Choroid plexus epithelial cell (primary cell): Measurements from ENCODE around the gene ALDH3B2.

Experiments
- DNase-seq: peaks from one replicate; pipeline ENCODE4 v3.0.0-alpha.2; 2010; ENCODE audit warnings: low read depth
- H3K4me3 ChIP-seq: 2 replicates; pipeline ENCODE4 v1.5.1; 2011; ENCODE audit warnings: low read depth, mild to moderate bottlenecking, control low read depth, low read length, moderate library complexity
- TF ChIP-seq, protein P1 (sequence below): conservative IDR thresholded peaks from 2 replicates; pipeline ENCODE4 v1.5.1; 2011; ENCODE audit warnings: low read depth, mild to moderate bottlenecking, control low read depth, inconsistent platforms, low read length, moderate library complexity

Gene ALDH3B2

DNA sequence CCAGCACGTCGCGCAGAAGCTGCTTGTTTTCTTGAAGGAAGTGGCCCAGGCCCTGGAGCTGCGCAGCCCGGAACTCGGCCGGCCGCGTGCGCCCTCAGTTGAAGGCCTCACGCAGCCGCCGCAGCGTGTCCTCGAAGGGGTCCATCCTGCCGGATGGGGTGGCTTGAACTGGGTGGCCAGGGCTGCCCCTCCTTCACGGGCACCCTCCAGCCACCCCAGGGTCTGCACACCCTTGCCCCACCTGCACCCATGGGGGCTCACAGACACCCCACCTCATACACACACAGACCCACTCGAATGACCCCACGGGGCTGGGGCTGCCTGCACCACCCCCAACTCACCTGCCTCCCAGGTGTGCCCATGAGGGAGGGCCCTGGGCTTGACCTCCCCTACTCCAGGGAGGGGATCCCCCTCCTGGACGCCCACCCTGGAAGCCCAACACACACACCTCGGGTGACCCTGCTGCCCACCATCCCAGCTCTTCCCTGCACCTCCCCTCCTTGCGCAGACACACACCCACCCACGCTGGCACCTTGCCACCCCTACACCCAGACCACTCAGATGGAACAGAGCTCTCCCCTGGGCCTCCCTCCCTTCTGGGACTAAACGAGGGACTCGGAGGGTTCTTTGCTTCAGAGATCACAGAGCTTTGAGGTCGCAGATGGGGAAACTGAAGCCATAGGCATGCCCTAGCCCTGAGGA is 6.8 kb downstream of the ALDH3B2 start:
- H3K4me3 ChIP-seq = no peak overlapping the region
- no peak for DNase-seq
- TF ChIP-seq, protein P1, sequence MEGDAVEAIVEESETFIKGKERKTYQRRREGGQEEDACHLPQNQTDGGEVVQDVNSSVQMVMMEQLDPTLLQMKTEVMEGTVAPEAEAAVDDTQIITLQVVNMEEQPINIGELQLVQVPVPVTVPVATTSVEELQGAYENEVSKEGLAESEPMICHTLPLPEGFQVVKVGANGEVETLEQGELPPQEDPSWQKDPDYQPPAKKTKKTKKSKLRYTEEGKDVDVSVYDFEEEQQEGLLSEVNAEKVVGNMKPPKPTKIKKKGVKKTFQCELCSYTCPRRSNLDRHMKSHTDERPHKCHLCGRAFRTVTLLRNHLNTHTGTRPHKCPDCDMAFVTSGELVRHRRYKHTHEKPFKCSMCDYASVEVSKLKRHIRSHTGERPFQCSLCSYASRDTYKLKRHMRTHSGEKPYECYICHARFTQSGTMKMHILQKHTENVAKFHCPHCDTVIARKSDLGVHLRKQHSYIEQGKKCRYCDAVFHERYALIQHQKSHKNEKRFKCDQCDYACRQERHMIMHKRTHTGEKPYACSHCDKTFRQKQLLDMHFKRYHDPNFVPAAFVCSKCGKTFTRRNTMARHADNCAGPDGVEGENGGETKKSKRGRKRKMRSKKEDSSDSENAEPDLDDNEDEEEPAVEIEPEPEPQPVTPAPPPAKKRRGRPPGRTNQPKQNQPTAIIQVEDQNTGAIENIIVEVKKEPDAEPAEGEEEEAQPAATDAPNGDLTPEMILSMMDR = no peak

DNA sequence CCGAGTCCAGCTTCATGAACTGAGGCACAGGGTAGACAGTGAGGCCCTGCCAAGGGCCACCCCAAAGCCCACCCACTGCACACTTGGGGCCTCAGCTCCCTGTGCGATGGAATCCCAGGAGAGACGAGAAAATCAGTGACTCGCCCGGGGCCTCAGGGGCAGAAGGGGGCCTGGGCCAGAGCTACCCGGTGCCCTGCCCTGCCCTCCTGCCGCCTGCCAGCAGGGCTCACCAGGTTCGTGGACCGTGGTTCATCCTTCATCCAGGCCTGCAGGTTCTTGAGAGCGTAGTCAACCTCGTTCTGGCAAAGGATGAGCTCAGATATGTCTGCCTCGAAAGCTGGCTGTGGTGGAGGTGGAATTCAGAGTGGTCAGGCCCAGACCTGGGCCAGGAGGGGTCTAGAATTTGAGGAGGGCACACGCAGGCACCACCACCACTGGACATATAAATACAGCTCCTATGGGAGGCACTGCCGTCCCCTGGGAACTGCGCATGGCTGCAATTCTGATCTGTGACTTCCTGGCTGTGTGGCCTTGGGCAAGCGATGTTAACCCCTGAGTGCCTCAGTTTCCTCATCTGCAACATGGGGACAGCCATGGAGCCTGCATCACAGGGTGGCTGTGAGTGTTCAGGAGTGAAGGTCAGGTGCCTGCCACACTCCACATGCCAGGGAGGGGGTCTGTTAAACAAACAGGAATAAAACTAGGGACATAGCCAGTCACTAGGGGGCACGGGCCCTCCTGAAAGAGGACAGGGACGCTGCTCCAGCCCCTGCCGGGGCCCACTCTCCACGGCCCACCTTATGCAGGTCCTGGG is 7.5 kb downstream of the ALDH3B2 start:
- DNase-seq = no peak
- TF ChIP-seq, protein P1 = no peak
- no peak overlapping the region for H3K4me3 ChIP-seq

DNA sequence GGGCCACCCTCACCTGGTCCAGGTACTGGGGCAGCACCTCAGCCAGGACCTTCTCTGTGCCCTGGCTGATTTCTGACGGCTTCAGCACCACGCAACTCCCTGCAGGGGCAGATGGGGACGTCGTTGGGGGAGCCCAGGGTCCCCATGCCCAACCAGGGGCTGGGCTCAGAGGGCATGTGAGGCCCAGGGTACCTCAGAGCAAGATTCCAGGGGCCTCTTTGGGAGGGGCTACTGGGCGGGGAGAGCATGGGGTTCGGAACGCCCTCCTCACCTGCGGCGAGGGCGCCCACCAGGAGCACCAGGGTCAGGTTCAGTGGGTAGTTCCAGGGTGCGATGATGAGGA is 8.1 kb downstream of the ALDH3B2 start:
- DNase-seq = no peak

DNA sequence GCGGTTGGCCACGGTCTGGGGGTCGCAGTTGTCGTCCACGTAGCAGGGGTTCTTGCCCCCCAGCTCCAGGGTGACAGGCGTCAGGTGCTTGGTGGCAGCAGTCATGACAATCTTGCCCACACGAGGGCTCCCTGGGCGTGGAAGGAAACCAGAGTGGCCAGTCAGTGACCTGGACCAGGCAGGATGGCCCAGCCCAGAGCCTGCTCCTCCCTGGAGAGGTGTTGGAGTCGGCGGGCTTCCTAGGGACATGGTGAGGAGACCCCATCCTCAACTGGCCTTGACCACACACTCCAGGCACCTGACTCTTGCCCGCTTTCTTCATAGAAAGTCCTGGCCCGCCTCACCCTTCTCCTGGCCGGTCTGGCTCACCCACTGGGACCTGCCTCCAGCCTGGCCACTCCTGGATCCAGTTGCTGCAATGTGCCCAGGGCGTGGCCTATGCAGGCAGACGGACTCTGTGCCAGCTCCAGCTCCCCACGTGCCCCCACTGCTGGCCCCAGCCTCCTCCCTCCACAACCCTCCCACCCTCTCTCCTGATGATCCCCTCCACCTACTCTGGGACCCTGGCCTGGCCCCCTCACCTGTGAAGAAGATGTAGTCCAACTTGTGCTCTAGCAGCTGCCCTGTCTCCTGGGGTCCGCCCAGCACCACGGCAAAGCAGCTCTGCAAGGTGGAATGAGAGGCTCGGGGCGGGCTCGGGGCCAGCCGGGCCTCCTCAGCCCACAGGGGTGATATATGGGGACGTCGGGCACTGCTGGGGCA is 8.7 kb downstream of the ALDH3B2 start:
- no peak overlapping the region for H3K4me3 ChIP-seq
- TF ChIP-seq, protein P1 = no peak
- no peak for DNase-seq

More for the DNA sequence above, 8.1 kb downstream of the ALDH3B2 start:
- TF ChIP-seq, protein P1 = no peak
- no peak overlapping the region for H3K4me3 ChIP-seq

DNA sequence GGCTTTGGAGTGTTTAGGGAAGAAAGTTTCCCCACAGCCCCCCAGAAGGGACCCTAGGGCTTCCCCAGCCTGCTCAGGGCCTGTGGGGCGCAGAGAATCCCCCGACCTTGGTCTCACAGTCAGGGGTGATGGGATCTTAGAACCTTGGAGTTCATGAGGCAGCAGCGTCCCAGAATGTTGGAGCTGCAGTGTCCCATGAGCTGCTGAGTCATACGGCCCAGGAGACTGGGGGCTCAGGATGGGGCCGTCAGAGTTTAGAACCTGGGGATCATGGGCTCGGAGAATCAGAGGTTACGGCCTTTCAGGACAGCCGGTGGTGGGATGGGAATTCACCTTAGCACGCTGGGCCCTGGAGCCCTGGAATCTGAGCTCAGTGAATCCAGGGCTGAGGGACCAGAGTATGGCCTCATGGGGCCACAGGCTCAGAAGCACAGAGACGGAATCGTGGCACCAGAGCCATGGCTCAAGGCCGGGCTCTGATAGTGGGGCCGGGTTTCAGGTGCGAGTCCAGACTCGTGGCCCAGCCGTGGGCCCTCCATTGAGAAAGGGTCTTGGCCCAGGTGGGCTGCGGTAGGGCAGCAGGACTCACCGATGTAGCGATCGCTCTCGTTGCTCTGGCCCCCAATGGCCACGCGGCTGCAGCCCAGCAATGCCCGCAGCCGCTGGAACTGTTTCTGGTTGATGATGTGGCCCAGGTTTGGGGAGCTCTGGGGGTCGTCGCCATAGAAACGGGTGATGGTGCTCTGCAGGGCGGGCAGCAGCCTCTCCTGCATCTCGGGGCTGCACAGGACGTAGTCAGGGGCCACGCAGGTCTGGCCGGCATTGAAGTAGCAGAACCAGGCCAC is 9.5 kb downstream of the ALDH3B2 start:
- TF ChIP-seq, protein P1 = no peak
- H3K4me3 ChIP-seq = no peak overlapping the region
- DNase-seq = no peak

DNA sequence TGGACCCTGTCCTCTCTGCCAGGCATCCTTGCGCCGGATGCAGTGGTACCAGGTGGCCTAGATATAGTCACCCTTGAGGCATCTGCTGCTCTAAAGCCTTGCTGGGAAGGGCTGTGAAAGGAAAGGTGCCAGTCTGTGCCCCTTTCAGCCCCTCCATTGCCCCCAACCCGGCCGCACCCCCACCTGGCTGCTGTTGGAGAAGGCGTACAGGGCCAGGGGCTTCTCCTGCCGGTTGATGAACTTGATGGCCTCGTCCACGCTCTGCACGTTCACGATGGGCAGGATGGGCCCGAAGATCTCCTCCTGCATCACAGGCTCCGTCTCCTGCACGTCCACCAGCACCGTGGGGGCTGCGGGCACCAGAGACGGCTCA is 10.2 kb downstream of the ALDH3B2 start:
- H3K4me3 ChIP-seq = no peak overlapping the region
- DNase-seq = no peak
- TF ChIP-seq, protein P1 = no peak
